Neural progenitor cell (in vitro differentiated cells): ENCODE measurements around the gene INPP5D.

Experiments
- EZH2phosphoT487 ChIP-seq: fragments of 200-600 bp; sonication (generic); IDR thresholded peaks from 2 replicates; pipeline ENCODE4 v1.6.1; 2017; ENCODE audit warnings: antibody characterized with exemption
- TF ChIP-seq, protein P1 (sequence below): fragments of 200-600 bp; sonication (generic); IDR thresholded peaks from 2 replicates; pipeline ENCODE4 v1.5.1; 2017; ENCODE audit warnings: antibody characterized with exemption, mild to moderate bottlenecking

DNA sequence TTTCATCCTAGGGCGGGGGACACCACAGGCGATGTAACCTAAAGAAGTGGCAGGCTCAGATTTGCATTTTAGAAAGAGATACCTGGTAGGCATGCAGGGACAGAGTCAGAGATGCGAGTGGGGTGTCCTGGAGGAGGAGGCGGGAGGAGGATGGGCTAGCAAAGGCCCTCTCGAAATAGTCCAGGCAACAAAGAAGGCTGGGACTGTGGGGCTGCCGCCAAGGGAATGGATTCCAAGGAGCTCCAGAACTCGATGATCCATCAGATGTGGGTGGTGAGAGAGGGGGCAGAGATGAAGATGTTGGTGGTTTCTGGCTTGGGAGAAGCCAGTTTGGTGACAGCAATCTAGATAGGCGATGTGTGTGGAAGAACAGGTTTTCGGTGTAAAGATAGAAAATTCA lies 12.5 kb upstream of the INPP5D start:
- TF ChIP-seq, protein P1, sequence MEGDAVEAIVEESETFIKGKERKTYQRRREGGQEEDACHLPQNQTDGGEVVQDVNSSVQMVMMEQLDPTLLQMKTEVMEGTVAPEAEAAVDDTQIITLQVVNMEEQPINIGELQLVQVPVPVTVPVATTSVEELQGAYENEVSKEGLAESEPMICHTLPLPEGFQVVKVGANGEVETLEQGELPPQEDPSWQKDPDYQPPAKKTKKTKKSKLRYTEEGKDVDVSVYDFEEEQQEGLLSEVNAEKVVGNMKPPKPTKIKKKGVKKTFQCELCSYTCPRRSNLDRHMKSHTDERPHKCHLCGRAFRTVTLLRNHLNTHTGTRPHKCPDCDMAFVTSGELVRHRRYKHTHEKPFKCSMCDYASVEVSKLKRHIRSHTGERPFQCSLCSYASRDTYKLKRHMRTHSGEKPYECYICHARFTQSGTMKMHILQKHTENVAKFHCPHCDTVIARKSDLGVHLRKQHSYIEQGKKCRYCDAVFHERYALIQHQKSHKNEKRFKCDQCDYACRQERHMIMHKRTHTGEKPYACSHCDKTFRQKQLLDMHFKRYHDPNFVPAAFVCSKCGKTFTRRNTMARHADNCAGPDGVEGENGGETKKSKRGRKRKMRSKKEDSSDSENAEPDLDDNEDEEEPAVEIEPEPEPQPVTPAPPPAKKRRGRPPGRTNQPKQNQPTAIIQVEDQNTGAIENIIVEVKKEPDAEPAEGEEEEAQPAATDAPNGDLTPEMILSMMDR, result no peak
- no peak for TF ChIP-seq EZH2phosphoT487
